GM06990 (cell line): ENCODE measurements around the gene COQ5.
"Not testable (repeated sequence)": the region's sequence is repeated elsewhere in the genome, so short reads cannot be mapped to it uniquely, and the experiment has no call there.

Experiments used
- DNase-seq: peaks from one replicate; pipeline ENCODE4 v3.0.0-alpha.2; 2011; ENCODE audit not compliant: insufficient read length; ENCODE audit errors: extremely low read depth
- H3K27me3 ChIP-seq: replicated peaks from 2 replicates; pipeline ENCODE4 v1.6.0; 2011; ENCODE audit warnings: low read length; ENCODE audit not compliant: control insufficient read depth, insufficient read depth
- H3K36me3 ChIP-seq: 2 replicates; pipeline ENCODE4 v1.5.1; 2011; ENCODE audit warnings: low read length; ENCODE audit not compliant: control insufficient read depth, insufficient read depth
- H3K4me3 ChIP-seq: replicated peaks from 2 replicates; pipeline ENCODE4 v1.5.1; 2011; ENCODE audit warnings: low read depth, mild to moderate bottlenecking, control low read depth, low read length
- TF ChIP-seq, protein P1 (sequence below): IDR thresholded peaks from 2 replicates; pipeline ENCODE4 v1.5.1; 2011; ENCODE audit warnings: low read length, control low read depth, mild to moderate bottlenecking, inconsistent platforms; ENCODE audit not compliant: insufficient read depth, poor library complexity, severe bottlenecking

Gene COQ5

DNA sequence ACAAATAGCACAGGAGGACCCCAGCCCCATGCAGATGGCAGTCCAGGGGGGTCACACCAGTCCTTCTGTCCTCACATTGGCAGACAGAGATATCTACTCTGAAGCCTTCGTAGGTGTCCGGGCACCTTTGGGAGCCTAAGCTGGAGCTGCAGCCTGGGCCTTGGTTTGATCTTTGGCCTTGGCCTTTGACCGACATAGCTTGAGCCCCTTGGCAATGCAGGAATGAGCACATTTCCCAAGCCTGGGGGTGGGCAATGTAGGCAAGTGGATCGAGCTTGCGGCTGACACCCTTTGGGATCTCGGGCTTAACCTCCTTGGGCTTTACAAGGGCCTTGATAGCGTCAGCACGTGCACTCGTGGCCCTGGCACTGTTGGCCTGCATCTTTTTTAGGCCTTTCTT is 6.4 kb downstream of the COQ5 start:
- H3K36me3 ChIP-seq = peaks cover 1% of the 10 kb centered on the region; the same call in 1 of the 2 replicates
- no peak for DNase-seq

DNA sequence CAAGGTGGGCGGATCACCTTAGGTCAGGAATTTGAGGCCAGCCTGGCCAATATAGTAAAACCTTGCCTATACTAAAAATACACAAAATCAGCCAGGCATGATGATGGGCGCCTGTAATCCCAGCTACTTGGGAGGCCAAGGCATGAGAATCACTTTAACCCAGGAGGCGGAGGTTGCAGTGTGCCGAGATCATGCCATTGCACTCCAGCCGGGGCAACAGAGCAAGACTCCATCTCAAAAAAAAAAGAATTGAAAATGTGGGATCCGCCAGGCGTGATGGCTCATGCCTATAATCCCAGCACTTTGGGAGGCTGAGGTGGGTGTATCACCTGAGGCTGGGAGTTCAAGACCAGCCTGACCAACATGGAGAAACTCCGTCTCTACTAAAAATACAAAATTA is 9.6 kb downstream of the COQ5 start:
- not testable (repeated sequence) for H3K36me3 ChIP-seq, DNase-seq, H3K27me3 ChIP-seq, H3K4me3 ChIP-seq

More for the DNA sequence above, 6.4 kb downstream of the COQ5 start:
- Histone ChIP-seq H3K27me3 (no peaks in the 10 kb centered on the region), H3K4me3 (no peak overlapping the region)
- TF ChIP-seq, protein P1, sequence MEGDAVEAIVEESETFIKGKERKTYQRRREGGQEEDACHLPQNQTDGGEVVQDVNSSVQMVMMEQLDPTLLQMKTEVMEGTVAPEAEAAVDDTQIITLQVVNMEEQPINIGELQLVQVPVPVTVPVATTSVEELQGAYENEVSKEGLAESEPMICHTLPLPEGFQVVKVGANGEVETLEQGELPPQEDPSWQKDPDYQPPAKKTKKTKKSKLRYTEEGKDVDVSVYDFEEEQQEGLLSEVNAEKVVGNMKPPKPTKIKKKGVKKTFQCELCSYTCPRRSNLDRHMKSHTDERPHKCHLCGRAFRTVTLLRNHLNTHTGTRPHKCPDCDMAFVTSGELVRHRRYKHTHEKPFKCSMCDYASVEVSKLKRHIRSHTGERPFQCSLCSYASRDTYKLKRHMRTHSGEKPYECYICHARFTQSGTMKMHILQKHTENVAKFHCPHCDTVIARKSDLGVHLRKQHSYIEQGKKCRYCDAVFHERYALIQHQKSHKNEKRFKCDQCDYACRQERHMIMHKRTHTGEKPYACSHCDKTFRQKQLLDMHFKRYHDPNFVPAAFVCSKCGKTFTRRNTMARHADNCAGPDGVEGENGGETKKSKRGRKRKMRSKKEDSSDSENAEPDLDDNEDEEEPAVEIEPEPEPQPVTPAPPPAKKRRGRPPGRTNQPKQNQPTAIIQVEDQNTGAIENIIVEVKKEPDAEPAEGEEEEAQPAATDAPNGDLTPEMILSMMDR = no peak

DNA sequence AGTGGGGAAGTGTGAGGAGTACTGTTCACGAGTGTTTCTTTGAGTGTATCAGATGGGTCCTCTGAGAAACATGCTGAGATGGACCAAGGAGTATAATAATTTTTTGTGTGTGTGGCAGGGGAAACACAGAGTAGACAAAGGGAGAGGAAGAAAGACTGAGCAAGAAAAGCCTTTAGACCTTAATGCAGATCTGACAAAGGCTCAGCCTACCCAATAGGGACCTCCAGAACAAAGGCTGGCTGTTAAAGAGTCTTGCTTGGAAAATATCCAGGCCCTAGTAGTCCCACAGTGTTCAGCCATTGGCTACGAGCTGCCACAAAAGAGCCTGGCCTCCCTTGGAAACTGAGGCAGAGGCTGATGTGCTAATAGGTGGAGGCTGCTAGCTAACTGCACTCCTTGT is 13.5 kb downstream of the COQ5 start:
- no peak for DNase-seq
- Histone ChIP-seq H3K36me3 (peaks cover 6% of the 10 kb centered on the region), H3K4me3 (no peak overlapping the region), H3K27me3 (no peaks in the 10 kb centered on the region)
- TF ChIP-seq, protein P1 = no peak

DNA sequence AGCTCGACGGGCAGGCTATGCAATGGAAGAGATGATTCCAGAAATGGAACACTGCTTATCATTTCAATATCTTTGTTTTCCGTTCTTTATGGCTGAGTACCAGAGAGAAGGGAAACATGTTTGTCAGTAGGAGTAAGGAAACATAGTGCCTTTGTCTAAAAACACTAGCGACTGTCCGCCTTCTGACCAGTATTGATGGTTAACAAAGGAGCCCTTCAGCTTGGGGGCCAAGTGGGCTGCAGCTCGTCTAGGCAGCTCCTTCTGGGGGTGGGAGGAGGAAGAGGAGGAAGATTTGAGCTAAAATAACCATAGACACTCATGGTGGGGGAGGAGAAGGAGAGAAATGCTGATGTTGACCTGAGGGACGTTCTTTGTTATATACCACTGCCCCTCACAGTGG is 15.0 kb downstream of the COQ5 start:
- Histone ChIP-seq H3K27me3 (no peaks in the 10 kb centered on the region), H3K36me3 (peaks cover 10% of the 10 kb centered on the region), H3K4me3 (no peak overlapping the region)
- DNase-seq = no peak
- TF ChIP-seq, protein P1 = no peak

DNA sequence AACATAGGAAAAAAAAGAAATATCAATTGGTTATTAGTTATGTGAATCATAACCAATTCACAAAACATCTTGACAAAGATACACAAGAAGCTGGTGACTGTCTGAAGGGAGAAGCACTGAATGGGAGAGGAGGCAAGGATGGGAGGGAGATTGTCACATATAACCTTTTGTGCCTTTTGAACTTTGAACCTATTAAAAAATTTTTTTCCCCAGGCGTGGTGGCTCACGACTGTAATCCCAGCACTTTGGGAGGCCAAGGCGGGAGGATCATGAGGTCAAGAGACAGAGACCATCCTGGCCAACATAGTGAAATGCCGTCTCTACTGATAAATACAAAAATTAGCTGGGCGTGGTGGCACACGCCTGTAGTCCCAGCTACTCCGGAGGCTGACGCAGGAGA is 20.4 kb downstream of the COQ5 start:
- H3K27me3 ChIP-seq = no peaks in the 10 kb centered on the region
- H3K36me3 ChIP-seq = peaks cover 11% of the 10 kb centered on the region
- DNase-seq = no peak
- TF ChIP-seq, protein P1 = no peak
- no peak overlapping the region for H3K4me3 ChIP-seq

DNA sequence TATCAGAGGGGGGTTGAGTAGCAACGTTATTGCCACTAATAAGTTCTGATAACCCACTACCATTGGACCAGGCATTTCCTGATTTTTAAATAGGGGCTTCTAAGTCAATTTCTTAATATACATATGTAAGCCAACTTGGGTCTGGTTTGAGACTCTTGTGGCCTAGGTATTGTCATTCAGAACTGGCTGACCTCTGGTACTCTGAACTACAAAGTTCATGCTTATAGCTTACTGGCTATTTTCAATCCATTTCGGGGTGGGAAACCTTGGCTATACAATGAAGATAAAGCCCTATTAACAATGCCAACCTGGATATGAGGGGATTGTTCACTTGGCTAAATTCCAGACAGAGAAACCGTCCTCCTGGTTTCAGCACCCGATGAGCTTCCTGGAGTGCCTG is 24.4 kb downstream of the COQ5 start:
- Histone ChIP-seq H3K4me3 (no peak overlapping the region), H3K27me3 (no peaks in the 10 kb centered on the region), H3K36me3 (peaks cover 8% of the 10 kb centered on the region)
- no peak for DNase-seq
- TF ChIP-seq, protein P1 = no peak
